Endometrium (tissue), 2 donors: ENCODE data around the gene SLC35A3.
"Not testable (repeated sequence)": the region's sequence is repeated elsewhere in the genome, so short reads cannot be mapped to it uniquely, and the experiment has no call there.

Experiments
- FAIRE-seq: peaks from 2 replicates; lab custom pipeline; 2012; peaks lifted over from hg19 to GRCh38; lab: Jason Lieb, UNC
- donor health status: control.
- donor health status: control.

Gene SLC35A3

DNA sequence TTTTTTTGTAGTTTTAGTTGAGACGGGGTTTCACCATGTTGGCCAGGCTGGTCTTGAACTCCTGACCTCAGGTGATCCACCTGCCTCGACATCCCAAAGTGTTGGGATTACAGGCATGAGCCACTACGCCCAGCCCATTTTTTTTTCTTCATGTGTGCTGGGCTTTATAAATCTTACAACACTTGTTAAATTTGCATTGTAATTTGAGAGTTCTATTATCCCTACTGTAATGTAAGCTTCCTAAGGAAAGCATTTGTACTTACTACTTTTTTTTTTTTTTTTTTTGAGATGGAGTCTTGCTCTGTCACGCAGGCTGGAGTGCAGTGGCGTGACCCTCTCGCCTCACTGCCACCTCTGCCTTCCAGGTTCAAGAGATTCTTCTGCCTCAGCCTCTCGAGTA, 2.3 kb downstream of the SLC35A3 start:
- not testable (repeated sequence) for FAIRE-seq

DNA sequence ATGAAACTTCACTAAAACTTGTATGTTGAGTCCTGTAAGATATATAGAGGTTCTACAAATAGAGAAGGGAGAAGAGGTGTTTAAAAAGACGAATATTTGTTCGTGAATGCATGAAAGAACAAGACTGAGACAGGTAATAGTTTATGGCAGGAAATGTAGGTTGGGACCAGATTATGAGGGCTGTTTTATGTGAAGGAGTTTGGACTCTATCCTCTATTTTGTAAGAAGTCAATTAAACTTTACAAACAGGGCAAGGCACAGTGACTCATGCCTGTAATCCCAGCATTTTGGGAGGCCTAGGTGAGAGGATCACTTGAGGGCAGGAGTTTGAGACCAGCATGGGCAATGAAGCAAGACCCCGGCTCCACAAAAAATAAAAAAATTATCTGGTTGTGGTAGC, 5.7 kb downstream of the SLC35A3 start:
- FAIRE-seq, result no peak

DNA sequence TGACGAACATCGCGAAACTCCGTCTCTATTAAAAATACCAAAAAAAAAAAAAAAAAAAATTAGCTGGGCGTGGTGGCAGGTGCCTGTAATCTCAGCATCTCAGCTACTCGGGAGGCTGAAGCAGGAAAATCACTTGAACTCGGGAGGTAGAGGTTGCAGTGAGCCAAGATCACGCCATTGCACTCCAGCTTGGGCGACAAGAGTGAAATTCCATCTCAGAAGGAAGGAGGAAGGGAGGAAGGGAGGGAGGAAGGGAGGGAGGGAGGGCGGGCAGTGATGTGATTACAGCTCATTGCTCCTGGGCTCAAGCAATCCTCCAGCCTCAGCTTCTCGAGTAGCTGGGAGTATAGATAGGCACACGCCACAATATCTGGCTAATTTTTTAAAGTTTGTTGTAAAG, 7.5 kb downstream of the SLC35A3 start:
- not testable (repeated sequence) for FAIRE-seq

GRCh38 chr1:99978218-99978617, 8.4 kb downstream of the SLC35A3 start:
- FAIRE-seq, result no peak

DNA sequence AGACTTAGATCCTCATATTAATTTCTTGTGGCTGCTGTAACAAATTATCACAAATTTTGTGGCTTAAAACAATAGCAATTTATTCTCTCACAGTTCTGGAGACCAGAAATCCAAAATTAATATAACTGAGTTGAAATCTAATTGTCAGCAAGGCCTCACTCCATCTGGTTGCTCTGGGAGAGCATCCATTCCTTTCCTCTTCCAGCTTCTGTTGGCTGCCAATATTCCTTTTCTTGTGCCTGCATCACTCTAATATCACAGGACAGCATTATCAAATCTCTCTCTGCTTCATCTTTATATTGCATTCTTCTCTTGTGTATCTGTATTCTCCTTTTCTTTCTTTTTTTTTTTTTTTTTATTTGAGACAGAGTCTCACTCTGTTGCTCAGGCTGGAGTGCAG, 9.3 kb downstream of the SLC35A3 start:
- no peak for FAIRE-seq

DNA sequence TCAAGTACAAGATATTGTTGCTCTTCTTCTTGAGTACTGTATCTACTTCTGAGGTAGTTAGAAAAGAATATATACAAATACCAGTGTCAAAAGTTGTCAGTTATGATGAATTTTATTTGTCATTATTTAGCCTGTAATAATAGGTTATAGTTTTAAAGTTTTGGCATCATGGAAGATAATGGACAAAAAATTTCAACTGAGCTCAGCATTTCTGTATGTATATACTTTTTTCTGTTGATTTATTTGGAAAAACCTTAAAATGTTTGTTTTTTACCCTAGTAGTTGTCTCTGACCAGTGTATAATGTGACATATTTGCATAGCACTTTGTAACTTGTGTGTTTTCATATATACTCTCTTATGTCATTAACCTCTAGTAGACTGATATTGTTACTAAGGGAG, 11.1 kb downstream of the SLC35A3 start:
- no peak for FAIRE-seq

DNA sequence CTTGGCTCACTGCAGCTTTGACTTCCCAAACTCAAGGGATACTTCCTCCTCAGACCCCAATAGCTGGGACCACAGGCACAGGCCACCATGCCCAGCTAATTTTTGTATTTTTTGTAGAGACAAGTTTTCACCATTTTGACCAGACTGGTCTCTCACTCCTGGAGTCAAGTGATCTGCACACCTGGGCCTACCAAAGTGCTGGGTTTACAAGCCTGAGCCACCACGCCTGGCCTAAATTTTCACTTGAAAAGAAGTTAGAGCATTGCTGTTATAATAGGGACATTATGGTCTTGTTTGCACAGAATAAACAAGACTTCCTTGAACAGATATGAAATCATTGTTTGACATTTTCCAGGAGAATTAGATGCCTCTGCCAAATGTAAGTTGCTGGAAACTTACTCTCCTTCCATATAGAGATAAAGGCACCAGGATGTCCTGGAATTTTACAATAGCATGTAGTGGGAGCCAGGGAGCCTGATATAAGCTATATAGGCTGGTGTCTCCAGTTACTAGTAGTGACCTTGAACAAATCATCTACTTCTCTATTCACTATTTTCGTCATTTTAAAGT, 16.9 kb downstream of the SLC35A3 start:
- FAIRE-seq, result no peak

- FAIRE-seq, result no peak
These were observed 18.5 kb downstream of the SLC35A3 start for GRCh38 chr1:99988210-99988765.

DNA sequence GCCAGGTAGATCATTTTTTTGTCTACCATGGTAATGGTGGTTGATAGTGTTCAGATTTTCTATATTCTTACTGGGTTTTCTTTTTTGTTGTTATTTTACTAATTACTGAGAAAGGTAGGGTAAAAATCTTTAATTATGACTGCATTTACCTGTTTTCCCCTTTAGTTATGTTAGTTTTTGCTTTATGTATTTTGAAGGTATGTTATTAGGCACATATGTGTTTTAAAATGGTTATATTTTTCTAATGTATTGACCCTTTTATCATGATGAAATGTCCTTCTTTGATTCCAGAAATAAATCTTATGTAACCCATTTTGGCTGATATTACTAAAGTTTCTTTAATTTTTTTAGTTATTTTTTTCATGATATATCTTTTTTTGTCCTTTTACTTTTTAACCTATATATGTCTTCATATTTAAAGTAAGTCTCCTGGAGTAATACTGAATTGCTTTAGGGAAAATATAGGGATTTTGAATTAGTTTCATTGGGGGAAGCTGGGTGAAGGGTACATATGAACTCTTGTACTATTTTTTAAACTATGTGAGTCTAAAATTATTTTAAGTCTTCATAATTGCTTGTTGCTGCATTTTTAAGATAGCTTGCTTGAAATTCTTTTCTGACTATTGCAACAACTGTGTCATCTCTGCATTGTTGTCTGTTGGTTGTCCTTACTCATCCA, 22.4 kb downstream of the SLC35A3 start:
- FAIRE-seq, result no peak

GRCh38 chr1:99992760-99993467, 23.1 kb downstream of the SLC35A3 start:
- FAIRE-seq, result no peak

- no peak for FAIRE-seq
These were observed 23.7 kb downstream of the SLC35A3 start for GRCh38 chr1:99993468-99993845.

DNA sequence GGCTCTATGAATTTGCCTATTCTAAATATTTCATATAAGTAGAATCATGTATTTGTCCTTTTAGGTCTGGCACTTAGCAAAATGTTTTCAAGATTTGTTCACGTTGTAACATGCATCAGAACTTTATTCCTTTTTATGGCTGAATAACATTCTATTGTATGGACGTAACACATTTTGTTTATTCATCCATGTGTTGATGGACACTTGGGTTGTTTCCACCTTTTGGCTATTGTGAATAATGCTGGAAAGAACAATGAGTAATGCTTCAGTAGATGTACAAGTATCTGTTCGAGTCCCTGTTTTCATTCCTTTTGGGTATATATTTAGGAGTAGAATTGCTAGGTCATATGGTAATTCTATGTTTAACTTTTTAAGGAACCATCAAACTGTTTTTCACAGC, 24.7 kb downstream of the SLC35A3 start:
- FAIRE-seq, result no peak

- FAIRE-seq, result no peak
These were observed 27.2 kb downstream of the SLC35A3 start for GRCh38 chr1:99996951-99997350.

GRCh38 chr1:100001462-100001861, 31.7 kb downstream of the SLC35A3 start:
- no peak for FAIRE-seq

DNA sequence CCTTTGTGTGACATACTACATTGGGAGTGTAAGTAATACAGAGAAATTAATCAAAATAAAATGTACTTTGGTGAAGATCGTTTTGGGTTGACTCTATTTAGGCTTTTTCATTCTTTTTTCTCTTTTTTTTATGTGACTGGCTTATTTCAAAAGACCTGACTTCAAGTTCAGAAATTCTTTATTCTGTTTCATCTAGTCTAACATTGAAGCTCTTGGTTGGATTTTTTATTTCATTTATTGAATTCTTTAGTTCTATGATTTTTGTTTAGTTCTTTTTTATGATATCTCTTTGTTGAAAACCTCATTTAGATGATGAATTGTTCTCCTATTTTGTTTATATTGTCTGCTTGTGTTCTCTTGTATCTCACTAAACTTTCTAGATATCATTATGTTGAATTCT, 35.6 kb downstream of the SLC35A3 start:
- FAIRE-seq, result peak; percentile 46

- FAIRE-seq, result no peak
These were observed 36.9 kb downstream of the SLC35A3 start for GRCh38 chr1:100006688-100007087.

DNA sequence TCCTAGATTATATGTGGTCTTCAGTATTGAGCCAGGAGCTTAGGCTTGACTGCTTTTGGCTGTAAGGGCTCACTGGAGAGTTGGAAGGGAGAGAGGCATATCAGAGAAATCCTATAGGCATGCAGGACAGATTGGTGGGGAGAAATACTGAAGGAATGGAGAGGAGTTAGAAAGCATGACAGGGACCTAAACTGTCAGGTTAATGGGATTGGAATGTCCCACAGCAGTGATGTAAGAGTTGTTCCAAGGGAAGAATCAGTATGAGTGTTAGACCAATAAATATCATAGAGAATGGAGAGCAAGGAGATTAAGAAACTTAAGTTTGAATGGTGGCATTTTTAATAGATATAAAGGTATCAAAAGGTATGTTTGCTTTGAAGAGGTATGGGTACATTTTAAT, 39.7 kb downstream of the SLC35A3 start:
- no peak for FAIRE-seq

DNA sequence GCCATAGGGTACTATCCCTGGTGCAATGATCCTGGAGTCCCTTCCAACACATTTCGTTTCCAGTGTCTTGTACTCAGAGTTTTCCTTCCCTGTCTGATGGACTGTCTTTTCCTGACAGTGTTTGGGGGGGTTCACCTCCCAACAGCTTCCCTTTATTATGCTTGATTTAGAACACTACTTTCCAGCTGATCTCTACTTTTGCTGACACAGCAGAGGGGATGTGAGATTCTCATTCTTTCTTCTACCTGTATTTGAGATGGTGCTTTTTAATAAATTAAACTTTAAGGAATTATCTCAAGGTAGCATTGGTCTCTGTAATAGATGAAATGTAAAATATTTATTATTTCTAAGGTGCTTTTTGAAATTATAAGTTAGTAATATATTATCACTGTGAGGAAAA, 41.0 kb downstream of the SLC35A3 start:
- no peak for FAIRE-seq

DNA sequence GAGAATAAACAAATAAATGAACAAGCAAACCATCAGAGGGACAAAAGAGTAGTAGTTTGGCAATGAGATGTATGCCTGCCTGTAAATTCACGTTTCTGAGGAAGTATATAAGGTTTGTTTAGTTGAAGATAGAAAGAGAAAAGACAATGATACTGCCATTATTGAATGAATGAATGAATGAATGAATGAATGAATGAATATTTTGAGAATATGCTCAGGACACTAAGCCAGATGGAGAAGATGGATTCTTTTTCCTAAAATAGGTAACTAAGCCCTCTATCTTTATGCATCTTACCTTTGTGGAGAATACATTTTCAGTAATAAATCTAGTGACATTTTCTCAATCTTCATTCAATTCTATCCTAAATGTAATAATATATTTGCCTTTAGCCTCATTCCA, 49.4 kb downstream of the SLC35A3 start:
- no peak for FAIRE-seq

- FAIRE-seq, result no peak
These were observed 53.7 kb downstream of the SLC35A3 start for GRCh38 chr1:100023482-100023881.

DNA sequence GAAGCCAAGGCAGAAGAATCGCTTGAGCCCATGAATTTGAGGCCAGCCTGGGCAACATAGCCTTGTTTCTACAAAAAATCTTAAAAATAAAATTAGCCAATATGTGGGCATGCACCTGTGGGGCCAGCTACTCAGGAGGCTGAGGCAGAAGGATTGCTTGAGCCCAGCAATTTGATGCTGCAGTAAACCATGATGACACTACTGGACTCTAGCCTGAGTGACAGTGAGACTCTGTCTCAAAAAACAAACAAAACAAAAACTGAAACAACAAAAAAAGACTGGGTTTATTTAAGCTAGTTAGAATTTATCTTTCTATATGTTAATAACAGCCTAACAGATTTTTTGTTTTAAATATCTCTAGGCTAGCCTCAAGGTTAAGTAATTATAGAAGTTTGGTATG, 57.4 kb downstream of the SLC35A3 start:
- FAIRE-seq, result no peak

DNA sequence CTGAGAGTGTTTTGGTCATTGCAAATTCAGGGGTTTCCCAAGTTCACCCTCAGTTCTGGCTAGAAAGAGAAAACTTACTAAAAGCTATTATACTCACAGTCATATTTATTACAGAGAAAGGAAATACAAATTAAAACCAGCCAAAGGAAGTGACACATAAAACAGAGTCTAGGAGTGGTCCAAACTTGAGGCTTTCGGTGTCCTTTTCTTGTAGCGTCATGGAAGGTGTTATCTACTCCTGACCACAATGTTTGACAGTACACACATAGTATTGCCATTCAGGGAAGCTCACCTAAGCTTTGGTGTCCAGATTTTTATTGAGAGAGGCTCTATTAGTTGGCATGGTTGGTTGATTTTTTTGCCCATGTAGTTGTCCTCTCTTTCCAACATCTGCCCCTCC, 59.0 kb downstream of the SLC35A3 start:
- FAIRE-seq, result no peak

- no peak for FAIRE-seq
These were observed 64.7 kb downstream of the SLC35A3 start for GRCh38 chr1:100034470-100034869.
